ENCODE measurements around the gene SND1.

Gene SND1

GRCh38 chr7:127717502-127718339, 65.7 kb downstream of the SND1 start:
- peak; percentile 4 for DNase-seq (ENCODE audit: low read depth)

GRCh38 chr7:127718340-127718679, 66.3 kb downstream of the SND1 start:
- no peak for DNase-seq (ENCODE audit: low read depth)
- TF ChIP-seq CTCF (IDR thresholded peaks at IDR 0.05; ENCODE audit: low read length, missing control alignments), result no peak
- no peak overlapping the region for H3K4me3 ChIP-seq (replicated peaks; ENCODE audit: low read depth, low read length)

More at GRCh38 chr7:127717502-127718339, 65.7 kb downstream of the SND1 start:
- no peak for TF ChIP-seq CTCF (IDR thresholded peaks at IDR 0.05; ENCODE audit: low read length, missing control alignments)
- no peak overlapping the region for H3K4me3 ChIP-seq (replicated peaks; ENCODE audit: low read depth, low read length)

GRCh38 chr7:127726476-127726875, 74.5 kb downstream of the SND1 start:
- DNase-seq (ENCODE audit: low read depth), result no peak
- TF ChIP-seq CTCF (IDR thresholded peaks at IDR 0.05; ENCODE audit: low read length, missing control alignments), result no peak
- H3K4me3 ChIP-seq (replicated peaks; ENCODE audit: low read depth, low read length), result no peak overlapping the region

GRCh38 chr7:127730658-127731276, 78.8 kb downstream of the SND1 start:
- no peak for DNase-seq (ENCODE audit: low read depth)
- H3K4me3 ChIP-seq (replicated peaks; ENCODE audit: low read depth, low read length), result no peak overlapping the region
- no peak for TF ChIP-seq CTCF (IDR thresholded peaks at IDR 0.05; ENCODE audit: low read length, missing control alignments)

- no peak for DNase-seq (ENCODE audit: low read depth)
- no peak overlapping the region for H3K4me3 ChIP-seq (replicated peaks; ENCODE audit: low read depth, low read length)
- TF ChIP-seq CTCF (IDR thresholded peaks at IDR 0.05; ENCODE audit: low read length, missing control alignments), result no peak
Observed at GRCh38 chr7:127731431-127732080, 79.6 kb downstream of the SND1 start.

GRCh38 chr7:127732306-127732705, 80.3 kb downstream of the SND1 start:
- H3K4me3 ChIP-seq (replicated peaks; ENCODE audit: low read depth, low read length), result no peak overlapping the region
- DNase-seq (ENCODE audit: low read depth), result no peak
- no peak for TF ChIP-seq CTCF (IDR thresholded peaks at IDR 0.05; ENCODE audit: low read length, missing control alignments)
